ENCODE measurements around the gene RGR.

DNA sequence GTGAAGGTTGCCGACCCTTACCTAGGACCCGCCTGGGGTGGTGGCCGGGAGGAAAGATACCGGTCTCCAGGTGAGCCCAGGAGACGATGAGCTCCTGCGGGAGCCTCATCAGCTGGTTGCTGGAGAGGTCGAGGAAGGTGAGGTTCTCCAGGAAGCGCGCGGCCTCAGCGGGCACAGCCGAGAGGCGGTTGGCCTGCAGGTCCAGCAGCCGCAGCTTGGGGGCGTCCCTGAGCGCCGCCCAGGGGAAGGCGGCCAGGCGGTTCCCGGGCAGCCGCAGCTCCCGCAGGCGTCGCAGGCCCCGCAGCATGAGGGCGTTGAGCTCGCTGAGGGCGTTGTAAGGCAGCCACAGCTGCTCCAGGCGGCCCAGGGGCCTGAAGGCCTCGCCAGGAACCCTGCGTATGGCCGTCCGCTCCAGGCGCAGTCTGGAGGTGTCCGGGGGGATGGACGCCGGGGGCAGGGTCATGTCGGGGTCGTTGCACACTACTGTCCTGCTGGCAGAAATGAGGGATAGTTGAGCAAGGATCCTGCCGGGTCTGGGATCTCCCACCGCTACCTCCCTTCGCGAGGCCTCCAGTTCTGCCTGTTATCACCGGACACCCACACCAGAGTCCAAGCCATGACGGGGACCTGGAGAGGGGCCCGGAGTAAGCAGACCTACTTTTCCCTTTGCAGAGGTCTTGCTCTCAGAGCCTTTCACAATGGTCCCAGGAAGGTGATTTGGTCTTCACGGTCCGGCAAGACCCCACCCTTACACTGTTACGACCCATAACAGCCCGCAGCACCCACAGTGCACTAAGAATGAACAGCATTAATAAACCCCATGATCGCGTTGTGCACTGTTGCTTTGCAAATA is 7.4 kb upstream of the RGR start:
- TF ChIP-seq, protein P1, sequence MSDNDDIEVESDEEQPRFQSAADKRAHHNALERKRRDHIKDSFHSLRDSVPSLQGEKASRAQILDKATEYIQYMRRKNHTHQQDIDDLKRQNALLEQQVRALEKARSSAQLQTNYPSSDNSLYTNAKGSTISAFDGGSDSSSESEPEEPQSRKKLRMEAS (CRISPR knock-in tag; IDR thresholded peaks at IDR 0.05), result peak; percentile 100
- TF ChIP-seq, protein P2, sequence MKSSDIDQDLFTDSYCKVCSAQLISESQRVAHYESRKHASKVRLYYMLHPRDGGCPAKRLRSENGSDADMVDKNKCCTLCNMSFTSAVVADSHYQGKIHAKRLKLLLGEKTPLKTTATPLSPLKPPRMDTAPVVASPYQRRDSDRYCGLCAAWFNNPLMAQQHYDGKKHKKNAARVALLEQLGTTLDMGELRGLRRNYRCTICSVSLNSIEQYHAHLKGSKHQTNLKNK (CRISPR knock-in tag; IDR thresholded peaks at IDR 0.05), result no peak
- TF ChIP-seq, protein P3, sequence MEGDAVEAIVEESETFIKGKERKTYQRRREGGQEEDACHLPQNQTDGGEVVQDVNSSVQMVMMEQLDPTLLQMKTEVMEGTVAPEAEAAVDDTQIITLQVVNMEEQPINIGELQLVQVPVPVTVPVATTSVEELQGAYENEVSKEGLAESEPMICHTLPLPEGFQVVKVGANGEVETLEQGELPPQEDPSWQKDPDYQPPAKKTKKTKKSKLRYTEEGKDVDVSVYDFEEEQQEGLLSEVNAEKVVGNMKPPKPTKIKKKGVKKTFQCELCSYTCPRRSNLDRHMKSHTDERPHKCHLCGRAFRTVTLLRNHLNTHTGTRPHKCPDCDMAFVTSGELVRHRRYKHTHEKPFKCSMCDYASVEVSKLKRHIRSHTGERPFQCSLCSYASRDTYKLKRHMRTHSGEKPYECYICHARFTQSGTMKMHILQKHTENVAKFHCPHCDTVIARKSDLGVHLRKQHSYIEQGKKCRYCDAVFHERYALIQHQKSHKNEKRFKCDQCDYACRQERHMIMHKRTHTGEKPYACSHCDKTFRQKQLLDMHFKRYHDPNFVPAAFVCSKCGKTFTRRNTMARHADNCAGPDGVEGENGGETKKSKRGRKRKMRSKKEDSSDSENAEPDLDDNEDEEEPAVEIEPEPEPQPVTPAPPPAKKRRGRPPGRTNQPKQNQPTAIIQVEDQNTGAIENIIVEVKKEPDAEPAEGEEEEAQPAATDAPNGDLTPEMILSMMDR (IDR thresholded peaks at IDR 0.05), result peak; percentile 86
- no peak for TF ChIP-seq NFYB (CRISPR knock-in tag; conservative IDR thresholded peaks at IDR 0.05; ENCODE audit: low read depth)

Measured in WTC11 (cell line).